Measurements from ENCODE around the gene ASCC2.
A peak's percentile ranks its signal among the peaks of the same experiment; 100 is the strongest.
"Not testable (repeated sequence)": the region's sequence is repeated elsewhere in the genome, so short reads cannot be mapped to it uniquely, and the experiment has no call there.

Gene ASCC2, protein sequence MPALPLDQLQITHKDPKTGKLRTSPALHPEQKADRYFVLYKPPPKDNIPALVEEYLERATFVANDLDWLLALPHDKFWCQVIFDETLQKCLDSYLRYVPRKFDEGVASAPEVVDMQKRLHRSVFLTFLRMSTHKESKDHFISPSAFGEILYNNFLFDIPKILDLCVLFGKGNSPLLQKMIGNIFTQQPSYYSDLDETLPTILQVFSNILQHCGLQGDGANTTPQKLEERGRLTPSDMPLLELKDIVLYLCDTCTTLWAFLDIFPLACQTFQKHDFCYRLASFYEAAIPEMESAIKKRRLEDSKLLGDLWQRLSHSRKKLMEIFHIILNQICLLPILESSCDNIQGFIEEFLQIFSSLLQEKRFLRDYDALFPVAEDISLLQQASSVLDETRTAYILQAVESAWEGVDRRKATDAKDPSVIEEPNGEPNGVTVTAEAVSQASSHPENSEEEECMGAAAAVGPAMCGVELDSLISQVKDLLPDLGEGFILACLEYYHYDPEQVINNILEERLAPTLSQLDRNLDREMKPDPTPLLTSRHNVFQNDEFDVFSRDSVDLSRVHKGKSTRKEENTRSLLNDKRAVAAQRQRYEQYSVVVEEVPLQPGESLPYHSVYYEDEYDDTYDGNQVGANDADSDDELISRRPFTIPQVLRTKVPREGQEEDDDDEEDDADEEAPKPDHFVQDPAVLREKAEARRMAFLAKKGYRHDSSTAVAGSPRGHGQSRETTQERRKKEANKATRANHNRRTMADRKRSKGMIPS

DNA sequence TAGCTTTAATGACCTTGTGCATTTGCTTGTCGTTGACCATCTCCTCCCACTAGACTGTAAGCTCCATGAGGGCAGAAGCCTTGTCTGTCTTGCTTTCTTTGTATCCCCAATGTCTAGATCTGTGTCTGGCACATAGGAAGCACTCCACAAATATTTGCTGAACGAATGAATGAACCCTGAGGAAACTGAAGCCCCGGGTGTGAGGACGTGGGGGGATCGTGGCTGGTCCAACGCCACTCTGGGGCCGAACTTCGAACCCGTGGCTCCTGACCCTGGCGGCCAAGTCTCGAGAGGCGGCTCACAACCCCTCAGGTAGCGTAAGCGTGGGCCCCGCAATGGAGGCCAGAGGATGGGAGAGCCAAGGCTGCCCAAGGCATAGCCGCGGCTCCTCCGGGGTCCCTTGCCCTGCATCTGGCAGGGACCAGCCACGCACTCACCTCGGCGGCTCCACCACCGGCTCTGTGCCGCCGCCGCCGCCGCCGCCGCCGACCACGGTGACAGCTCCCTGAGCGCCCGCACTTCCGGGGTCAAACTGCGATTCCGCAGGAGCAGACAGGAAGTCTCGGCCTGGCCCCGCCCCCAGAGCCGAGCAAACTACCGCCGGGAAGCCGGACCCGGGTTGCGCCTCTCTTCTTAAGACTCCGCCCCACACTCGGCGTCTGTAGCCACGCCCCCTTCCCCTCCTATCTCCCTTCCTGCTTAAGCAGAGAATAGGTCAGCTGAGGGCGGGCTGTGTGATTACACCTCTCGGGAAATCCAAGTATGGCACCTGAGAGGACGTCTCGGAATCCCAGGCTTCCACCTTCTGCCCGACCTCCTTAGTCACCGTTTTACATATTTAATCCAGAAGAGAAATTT lies at the start of gene ASCC2:
TSS of gene ASCC2 (minus strand) at position 534 of the 858 bp plus-strand sequence. CDS start 5,949 bp downstream, outside the sequence.
- peak; percentile 99 for DNase-seq

DNA sequence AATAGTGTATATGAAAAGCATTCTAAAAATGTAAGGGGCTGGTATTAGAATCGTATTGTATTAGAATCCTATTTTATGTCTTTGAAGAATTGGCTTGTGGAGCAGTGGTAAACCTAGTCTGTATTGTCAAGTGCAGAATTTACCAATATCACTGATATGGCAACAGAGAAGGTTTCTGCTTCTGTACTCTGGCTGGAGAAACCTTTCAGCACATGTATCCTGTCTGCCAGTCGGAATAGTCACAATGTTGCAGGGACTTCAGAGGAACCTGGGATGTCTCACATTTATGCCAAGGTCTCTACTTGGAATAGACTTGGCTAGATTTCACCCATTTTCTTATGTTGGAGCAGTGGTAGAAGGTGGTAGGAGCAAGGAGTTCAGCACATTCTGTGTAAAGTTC lies 49.3 kb upstream of the ASCC2 start:
- no peak for DNase-seq

DNA sequence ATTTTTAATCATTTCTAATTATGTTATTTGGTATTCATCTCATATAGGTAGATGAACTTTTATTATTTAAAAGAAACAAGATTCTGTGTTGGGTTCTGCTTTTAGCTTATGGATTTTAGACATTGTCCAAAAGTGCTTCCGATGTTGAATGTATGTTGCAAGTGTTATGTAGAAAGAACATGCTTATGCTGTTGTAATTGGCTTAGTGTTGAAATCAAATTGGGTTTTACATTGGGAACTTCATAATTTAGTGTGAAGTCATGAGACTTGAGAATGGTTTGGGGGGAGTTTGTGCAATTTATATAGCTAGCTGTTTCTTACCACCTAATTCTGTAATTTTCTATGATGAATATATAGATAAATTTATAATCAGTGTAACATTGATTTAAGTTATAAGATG lies 48.5 kb upstream of the ASCC2 start:
- no peak for DNase-seq

DNA sequence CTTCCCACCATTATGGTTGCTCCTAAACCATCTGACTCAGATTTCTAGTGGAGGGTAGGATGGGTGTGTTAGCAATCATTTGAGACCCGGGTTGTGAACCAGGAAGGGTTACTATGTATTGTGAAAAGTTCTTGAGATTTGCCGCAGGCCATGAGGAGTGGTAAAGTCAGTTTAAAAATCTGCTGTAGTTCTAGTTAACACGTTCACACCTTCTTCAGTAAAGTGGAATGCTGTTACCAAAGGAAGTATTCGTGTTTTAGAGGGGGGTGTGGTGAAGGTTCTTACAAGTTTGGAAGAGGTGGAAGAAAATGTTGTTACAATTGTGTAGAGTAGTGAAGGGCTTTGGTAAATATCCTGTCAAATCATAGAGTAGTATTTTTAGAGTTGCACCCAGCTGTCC lies 47.5 kb upstream of the ASCC2 start:
- no peak for DNase-seq

DNA sequence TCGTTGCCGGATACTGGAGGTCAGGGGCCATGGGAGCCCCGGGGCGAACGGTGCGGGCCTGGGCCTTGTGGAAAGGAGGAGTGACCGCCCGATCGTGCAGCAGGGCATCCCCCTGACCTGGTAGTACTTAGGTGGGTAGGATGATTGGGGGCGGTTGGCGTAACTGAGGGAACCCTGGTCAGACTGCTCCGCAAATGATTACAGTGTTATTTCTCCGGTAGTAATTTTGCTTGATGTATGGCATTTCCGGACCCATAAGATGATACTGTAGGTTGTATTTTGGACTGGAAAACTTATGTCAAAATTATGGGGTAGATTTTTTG lies 45.7 kb upstream of the ASCC2 start:
- DNase-seq: peak; percentile 15

DNA sequence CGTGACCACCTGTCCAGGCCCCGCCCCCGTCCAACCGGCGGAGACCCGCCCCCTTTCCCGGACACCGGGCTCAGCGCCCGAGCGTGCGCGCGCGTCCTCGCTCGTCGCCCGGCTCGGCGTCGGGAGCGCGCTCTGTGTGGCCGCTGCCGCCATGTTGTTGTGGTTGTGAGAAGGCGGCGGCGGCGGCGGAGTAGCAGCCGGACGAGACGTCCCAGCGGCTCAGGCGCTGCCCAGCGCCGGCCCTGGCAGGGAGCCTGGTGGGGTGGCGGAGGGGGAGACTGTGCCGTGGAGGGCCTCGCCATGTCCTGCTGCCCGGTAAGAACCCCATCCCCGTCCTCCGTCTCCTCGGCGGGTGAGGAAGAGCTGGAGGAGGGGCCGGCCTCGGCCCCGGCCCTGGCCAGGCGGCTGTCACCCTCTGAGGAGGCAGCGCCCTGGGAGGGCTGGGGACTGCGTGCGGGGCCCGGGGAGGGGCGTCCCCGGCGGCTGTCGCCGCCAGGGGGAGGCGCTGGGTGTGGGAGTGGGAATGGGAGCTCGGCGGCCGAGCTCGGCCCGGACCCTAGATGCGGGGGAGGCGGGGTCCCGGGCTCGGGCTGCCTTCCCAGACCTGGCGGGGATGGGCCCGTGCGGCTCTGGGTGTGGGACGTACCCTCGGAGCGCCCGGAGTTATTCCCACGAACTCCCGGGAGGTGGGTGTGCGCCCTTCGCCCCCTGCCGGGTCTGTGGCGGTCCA lies 45.1 kb upstream of the ASCC2 start, which contains the start of gene MTMR3:
TSS of gene MTMR3 (plus strand) at position 130 of the 730 bp plus-strand sequence. CDS start 87,886 bp downstream, outside the sequence.
- DNase-seq: peak; percentile 89

DNA sequence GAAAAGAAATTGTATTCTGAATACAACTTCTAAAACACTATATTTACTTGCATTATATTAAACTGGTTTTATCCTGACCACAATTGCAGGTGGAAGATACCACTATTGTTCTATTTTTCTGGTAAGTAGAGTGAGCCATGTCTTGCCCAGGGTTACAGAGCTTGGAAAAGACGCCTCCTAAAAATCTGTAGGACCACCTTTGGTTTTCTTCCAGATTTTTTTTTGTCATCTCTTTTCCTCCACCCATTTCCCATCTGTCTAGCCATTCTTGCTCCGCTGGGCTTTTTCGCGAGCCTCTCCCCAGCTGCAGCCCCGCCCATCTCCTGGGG lies 44.6 kb upstream of the ASCC2 start:
- no peak for DNase-seq

DNA sequence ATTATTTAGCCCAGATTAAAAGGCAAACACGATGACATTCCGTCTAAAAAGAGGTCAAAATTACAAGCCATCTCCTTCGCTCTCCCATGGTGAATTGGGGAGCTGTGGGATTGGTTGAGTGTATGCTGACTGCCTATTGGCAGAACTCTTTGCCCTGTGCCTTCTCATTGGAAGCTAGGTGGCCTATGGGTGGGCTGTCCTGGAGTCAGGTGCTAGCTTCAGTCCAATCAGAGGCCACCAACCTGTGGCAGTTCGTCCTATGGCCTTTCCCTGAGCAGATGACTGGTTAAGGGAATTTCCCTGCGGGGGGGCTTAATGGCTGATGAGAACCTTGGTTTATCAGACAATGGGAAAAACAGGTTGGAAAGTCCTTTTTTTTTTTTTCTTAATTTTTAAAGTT lies 41.7 kb upstream of the ASCC2 start:
- no peak for DNase-seq

DNA sequence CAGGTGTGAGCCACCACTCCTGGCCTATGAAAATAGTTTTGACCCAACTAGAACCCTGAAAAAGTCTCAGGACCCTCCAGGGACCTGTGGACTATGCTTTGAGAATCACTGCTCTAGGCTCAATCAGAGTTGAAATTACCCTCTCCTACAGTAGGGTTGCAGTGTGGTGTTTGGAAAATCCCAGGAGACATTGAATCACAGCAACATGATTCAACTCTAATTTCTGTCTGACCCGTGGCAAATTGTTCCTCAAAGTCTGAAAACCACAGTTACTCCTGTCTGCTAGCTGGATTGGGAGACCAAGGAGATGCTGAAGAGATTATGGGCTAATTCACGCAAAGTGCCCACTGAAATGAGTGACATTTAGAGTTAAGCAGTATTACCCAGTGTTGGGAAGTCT lies 39.5 kb upstream of the ASCC2 start:
- no peak for DNase-seq

DNA sequence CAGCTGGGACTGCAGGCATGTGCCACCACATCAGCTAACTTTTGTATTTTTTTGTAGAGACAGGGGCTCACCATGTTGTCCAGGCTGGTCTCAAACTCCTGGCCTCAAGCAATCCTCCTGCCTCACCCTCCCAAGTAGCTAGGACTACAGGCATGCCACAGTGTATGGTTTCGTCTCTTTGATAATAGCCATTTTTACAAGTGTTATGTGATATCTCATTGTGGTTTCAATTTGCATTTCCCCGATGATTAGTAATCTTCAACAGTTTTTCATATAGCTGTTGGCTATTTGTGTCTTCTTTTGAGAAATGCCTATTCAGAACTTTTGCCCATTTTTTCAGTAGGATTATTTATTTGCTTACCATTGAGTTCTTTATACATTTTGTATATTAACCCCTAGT lies 35.9 kb upstream of the ASCC2 start:
- DNase-seq: no peak

DNA sequence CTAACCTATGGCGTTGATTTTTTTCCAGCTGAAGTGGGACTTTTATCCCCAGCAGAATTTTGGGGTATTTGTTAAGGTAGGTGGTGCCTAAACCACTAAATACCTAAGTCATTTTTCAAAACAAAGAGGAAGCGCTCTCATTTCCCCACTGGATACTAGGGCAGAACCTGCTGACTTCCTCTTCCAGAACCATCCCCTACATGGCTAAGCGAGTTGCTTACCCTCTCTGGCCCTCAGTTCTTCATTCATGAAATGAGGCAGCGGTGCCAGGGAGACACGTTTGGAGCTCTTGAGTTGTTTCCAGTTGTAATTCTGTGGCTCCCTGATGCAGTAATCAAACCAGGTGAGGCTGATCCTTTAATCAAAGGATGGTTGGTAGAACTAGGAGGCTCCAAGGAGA lies 34.9 kb upstream of the ASCC2 start:
- no peak for DNase-seq

DNA sequence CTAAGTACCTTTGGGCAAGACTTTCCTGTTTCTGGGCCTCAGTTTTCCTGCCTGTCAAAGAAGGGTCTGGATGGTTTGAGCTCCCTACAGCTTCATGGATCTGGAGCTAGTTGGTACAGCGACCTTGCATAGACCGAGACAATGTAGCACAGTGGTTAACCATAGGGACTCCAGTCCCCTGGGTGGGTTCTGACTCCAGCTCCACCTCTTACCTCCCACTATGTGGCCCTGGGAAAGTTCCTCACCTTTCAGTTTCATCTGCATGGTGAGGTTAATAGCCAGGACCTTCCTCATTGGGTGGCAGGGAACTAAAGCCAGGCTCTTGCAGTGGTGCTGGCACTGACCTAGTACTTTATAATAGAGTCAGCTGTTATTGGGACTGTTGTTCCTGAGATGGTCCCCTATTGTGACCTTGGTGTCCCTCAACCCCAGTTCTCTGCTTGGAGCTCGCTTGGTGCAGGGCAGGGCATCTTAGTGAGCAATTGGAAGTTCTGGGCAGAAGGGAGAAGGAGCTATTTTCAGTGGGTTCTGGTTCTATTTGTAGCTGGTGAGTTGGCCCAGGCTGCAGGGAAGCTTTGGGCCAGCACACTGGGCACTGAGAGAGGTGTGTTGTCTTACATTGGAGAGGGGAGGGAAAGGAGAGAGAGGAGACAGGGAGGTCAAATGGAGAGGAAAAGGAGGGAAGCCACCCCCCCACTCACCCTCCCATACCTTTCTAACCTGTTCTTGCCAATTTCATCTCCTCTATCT lies 34.2 kb upstream of the ASCC2 start:
- DNase-seq: no peak

DNA sequence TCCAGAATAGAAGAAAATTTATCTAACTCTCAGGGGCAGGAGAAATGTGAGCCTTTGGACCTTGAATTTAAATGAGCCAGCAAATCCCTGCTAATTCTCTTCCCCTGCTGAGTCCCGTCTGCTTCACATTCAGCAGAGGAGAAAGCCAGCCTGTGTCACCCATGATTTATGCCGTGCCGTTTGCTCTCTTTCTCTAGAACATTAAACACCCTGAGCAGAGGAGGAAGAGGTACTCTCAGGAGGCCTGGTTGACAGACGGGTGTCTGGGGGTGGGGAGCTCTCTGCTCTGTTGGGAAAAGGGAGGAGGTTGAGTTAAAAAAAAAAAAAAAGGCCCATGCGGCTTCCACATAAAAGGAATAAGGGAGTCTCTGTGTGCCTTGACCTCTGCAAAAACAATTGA lies 33.6 kb upstream of the ASCC2 start:
- DNase-seq: no peak

DNA sequence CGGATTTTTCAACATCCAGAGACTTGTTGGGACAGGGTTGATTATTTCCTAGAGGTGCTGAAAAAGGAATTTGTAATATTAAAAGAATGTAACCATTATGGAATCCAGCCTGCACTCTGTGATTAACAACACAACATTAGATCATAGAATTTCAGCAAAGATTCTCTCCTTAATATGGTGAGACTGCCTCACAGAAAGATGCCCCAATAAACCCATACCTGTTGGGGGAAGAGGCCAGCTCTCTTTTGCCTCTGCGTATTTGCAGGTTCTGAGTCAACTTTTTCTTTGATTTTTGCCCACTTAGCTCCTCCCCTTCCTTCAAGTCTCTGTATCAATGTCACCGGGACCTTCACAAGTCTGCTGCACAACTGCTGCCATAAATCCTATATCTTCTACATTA lies 32.5 kb upstream of the ASCC2 start:
- DNase-seq: no peak

DNA sequence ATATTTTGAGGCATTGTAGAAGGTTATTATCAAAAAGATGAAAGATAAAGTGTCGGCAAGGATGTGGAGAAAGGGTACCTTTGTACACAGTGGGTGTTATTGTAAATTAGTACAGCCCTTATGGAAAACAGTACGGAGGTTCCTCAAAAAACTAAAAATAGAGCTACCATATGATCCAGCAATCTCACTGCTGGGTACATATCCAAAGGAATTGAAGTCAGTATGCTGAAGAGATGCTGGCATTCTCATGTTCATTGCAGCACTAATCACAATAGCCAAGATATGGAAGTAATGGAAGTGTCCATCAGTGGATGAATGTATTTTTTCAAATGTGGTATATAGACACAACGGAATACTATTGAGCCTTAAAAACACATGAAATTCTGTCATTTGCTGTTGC lies 29.8 kb upstream of the ASCC2 start:
- no peak for DNase-seq

DNA sequence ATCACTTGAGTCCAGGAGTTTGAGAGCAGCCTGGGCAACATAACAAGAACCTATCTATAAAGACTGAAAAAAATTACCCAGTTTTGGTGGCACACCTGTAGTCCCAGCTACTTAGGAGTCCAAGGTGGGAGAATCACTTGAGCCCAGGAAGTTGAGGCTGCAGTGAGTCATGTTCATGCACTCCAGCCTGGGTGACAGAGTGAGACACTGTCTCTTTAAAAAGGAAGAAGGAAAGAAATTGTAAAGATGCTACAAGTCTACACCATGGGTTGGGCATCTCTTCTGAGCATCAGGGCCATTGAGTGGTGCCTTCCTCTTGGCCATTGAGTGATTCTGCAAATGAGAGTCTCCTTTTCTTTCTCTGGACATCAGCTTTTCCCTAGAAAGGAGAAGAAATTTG lies 29.2 kb upstream of the ASCC2 start:
- no peak for DNase-seq

DNA sequence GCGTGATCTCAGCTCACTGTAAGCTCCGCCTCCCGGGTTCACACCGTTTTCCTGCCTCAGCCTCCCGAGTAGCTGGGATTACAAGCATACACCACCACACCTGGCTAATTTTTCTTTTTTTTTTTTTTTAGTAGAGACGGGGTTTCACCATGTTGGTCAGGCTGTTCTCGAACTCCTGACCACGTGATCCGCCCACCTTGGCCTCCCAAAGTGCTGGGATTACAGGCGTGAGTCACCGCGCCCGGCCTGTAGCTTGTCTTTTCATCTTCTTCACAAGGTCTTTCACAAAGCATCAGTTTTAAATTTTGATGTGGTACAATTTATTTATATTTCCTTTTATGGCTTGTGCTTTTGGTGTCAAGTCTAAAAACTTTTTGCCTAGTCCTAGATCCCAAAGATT lies 27.5 kb upstream of the ASCC2 start:
- DNase-seq: not testable (repeated sequence)

DNA sequence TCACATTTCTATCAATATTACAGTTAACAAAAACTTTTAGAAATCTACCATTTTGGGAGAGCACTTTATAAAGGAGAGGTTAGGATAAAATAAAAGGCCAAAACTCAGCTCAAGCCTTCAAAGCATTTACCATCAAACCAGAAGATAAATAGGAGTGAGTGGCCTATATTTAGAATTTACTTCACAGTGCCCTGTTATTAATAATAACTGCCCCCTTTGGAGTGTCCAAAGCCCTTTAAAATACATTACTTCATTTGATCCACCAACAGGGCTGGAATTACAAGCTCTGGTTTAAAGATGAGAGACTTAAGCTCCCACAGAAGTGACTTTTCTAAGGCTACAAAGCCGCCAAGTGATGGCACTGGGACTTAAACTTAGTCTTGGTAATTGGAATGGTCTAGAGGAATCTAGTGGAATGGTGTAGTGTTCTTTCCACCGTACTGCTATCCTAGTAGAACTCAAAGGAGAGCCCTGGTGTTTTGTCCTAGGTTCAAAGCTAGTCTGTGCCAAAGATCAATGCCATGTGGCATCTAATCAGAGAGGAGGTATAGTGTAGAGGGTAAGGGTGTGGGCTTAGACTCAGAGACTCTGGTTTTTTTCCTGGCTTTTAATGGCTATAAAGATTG lies 23.7 kb upstream of the ASCC2 start:
- no peak for DNase-seq

DNA sequence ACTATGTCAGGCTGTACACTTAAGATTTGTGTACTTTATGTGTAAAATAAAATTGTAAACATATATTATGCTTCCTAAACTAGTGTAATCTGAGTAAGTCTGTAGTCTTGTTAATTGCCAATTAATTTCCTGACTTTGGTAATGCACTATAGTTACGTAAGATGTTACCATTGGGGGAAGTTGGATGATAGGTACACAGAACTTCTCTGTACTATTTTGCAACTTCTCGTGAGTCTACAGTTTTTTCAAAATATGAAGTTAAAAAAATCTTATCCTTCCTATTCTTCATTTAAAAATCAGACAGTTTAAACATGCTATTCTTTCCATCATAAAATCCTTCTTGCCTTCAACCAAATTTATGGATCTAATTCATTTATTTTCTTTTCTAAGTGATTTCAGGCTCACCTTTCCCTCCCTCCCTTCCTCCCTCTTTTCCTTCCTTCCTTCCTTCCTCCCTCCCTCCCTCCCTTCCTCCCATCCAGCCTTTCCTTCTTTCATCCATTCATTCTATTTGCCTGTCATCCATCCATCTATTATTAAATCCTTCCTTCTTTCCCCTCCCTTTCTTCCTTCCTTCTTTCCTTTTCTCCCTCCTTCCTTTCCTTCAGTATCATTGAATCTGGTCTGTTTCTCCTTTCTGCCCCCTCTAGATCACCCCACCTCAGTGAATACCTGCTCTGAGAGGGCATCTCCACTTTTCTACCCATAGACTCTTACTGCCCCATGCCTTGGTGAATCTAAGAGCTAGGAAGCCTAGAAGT lies 22.1 kb upstream of the ASCC2 start:
- no peak for DNase-seq

DNA sequence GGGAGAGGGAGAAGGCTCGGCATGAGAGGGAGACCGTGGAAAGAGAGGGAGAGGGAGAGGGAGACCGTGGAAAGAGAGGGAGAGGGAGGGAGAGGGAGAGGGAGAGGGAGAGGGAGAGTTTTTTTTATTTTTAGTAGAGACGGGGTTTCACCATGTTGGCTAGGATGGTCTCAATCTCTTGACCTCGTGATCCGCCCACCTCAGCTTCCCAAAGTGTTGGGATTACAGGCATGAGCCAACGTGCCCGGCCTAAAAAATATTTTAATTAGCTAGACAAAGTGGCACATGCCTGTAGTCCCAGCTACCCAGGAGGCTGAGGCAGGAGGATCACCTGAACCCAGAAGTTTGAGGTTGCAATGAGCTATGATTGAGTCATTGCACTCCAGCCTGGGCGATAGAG lies 21.0 kb upstream of the ASCC2 start:
- not testable (repeated sequence) for DNase-seq

DNA sequence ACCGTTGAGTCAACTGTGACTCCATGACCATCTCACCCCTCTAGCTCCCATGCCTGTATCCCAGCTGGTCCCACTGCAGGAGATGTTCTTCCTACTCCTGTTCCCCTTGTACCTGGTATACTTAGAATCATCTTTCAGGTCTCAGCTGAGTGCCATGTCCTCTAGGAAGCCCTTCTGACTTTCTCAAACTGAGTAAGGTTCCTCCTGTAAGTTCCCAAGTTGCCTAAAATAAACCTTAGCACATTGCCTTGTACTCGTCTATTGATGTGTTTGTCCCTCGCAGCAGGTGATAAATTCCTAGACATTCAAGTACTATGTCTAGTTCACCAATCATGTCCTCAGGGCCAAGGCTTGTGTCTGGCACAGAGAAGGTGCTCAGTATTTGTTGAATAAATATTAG lies 18.4 kb upstream of the ASCC2 start:
- DNase-seq: no peak

Data from activated effector memory CD4-positive, alpha-beta T cell treated with Interleukin-2 at 50 U/mL for 16 hours (primary cell).